OCI-LY1 (cell line): ENCODE data around the gene REC8.

Experiments
- EZH2 ChIP-seq: fragments of 200-600 bp; sonication (generic), shearing (Covaris generic); IDR thresholded peaks from 2 replicates; pipeline ENCODE4 v1.8.0; 2017; ENCODE audit warnings: borderline replicate concordance, mixed run types, mild to moderate bottlenecking, antibody characterized with exemption, low read length, moderate library complexity, mixed read lengths
- TF ChIP-seq, protein P1 (sequence below): fragments of 200-600 bp; sonication (generic), shearing (Covaris generic); IDR thresholded peaks from 2 replicates; pipeline ENCODE4 v1.5.1; 2017; ENCODE audit warnings: mild to moderate bottlenecking, antibody characterized with exemption, low read length, moderate library complexity, mixed read lengths

DNA sequence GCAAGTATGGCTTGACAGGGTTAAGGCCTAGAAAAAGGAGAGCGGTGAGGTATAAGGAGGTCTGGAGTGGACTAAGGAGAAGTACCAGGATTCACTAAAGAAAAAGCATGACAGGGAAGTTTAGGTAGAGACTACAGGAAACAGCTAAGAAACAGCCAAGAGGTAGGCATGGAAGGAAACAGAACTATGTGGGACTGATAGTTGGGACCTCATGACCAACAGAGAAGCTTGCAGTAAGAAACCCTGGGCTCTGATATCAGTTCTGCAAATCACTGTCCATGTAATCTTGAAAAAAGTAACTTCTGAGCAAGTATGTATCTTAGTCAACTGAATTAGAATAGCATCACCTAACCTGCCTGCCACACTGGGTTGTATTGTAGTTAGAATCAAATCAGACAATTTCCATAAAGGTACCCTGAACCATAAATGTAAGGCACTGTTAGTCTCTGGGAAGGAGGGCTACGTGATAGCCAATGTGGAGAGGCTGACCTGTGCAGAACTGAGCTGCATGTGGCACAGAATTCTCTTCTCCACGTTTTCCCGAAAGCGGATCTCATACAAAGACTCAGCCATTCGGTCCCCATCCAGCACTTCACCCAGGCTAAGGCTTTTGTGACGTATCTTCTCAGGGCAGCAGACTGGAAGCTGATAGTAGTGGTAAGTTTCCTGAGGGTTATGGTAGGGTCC lies 22.4 kb downstream of the REC8 start:
- TF ChIP-seq, protein P1, sequence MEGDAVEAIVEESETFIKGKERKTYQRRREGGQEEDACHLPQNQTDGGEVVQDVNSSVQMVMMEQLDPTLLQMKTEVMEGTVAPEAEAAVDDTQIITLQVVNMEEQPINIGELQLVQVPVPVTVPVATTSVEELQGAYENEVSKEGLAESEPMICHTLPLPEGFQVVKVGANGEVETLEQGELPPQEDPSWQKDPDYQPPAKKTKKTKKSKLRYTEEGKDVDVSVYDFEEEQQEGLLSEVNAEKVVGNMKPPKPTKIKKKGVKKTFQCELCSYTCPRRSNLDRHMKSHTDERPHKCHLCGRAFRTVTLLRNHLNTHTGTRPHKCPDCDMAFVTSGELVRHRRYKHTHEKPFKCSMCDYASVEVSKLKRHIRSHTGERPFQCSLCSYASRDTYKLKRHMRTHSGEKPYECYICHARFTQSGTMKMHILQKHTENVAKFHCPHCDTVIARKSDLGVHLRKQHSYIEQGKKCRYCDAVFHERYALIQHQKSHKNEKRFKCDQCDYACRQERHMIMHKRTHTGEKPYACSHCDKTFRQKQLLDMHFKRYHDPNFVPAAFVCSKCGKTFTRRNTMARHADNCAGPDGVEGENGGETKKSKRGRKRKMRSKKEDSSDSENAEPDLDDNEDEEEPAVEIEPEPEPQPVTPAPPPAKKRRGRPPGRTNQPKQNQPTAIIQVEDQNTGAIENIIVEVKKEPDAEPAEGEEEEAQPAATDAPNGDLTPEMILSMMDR: no peak
- TF ChIP-seq EZH2: no peak
